Endothelial cell of umbilical vein (primary cell): Measurements from ENCODE around the gene C3orf80. TPM values are rescaled to one million over a fixed set of nuclear protein-coding genes. Genes with fewer than 3 reads are reported as not detected.

Experiments
- BruUV-seq: library from RNA; stranded (reverse); fragments of 400-500 nt; replicated peaks from 2 replicates; lab custom pipeline; 2021; lab: Mats Ljungman, UMichigan
- CTCF ChIA-PET: fragments of 300-600, 350-600 bp; sonication (Branson Sonifier 250); formaldehyde crosslinking; loops from one replicate; lab custom pipeline; 2021; ENCODE audit warnings: antibody characterized with exemption, inconsistent platforms; lab: Charles Lee
- POLR2A ChIA-PET: fragments of 300-600, 350-600 bp; sonication (Branson Sonifier 250); formaldehyde crosslinking; loops from one replicate; lab custom pipeline; 2021; ENCODE audit warnings: antibody characterized with exemption, inconsistent platforms; lab: Charles Lee
- DNase-seq: peaks from one replicate; pipeline ENCODE4 v3.0.0-alpha.2; 2011; ENCODE audit warnings: low read depth, low spot score
- FAIRE-seq: peaks from 2 replicates; lab custom pipeline; 2011; peaks lifted over from hg19 to GRCh38; lab: Jason Lieb, UNC
- H2AFZ ChIP-seq: 2 replicates; pipeline ENCODE4 v1.6.0; 2012; ENCODE audit warnings: low read depth, low read length, control low read depth, inconsistent platforms
- H3K27ac ChIP-seq: 2 replicates; pipeline ENCODE4 v1.5.1; 2011; ENCODE audit warnings: low read depth, mild to moderate bottlenecking, control low read depth, low read length, moderate library complexity; ENCODE audit not compliant: insufficient read depth
- H3K27me3 ChIP-seq, 2 experiments: 2 replicates each; pipeline versions ENCODE4 v1.6.0 to v1.6.1; 2011; ENCODE audit warnings: low read length in 2 of 2, mixed read lengths in 1 of 2; ENCODE audit not compliant: control insufficient read depth in 2 of 2, insufficient read depth in 2 of 2
- H3K36me3 ChIP-seq, 2 experiments: 2 replicates in 1 of 2; 3 replicates in 1 of 2; pipeline ENCODE4 v1.5.1; 2011; ENCODE audit warnings: low read length in 2 of 2, mild to moderate bottlenecking in 1 of 2, moderate library complexity in 1 of 2; ENCODE audit not compliant: control insufficient read depth in 2 of 2, insufficient read depth in 2 of 2; ENCODE audit errors: extremely low read depth in 1 of 2
- H3K4me1 ChIP-seq: 3 replicates; pipeline ENCODE4 v1.5.1; 2011; ENCODE audit warnings: mild to moderate bottlenecking, low read length; ENCODE audit not compliant: control insufficient read depth, insufficient read depth; ENCODE audit errors: extremely low read depth
- H3K4me2 ChIP-seq: 2 replicates; pipeline ENCODE4 v1.6.1; 2011; ENCODE audit warnings: low read length, control low read depth, mixed read lengths; ENCODE audit not compliant: insufficient read depth
- H3K4me3 ChIP-seq, 3 experiments: fragments of 200-600 bp in 1 of 3; sonication (generic), shearing (Covaris generic) in 1 of 3; replicated peaks in 1 of 3; 2 replicates each; pipeline ENCODE4 v1.5.1; 2011 to 2016; ENCODE audit warnings: control low read depth in 3 of 3, low read length in 3 of 3, mild to moderate bottlenecking in 2 of 3, inconsistent platforms in 1 of 3, low read depth in 1 of 3, moderate library complexity in 1 of 3; ENCODE audit not compliant: insufficient read depth in 1 of 3
- H3K79me2 ChIP-seq: 2 replicates; pipeline ENCODE4 v1.6.0; 2012; ENCODE audit warnings: low read length, inconsistent platforms; ENCODE audit not compliant: control insufficient read depth, insufficient read depth
- H3K9ac ChIP-seq: replicated peaks from 2 replicates; pipeline ENCODE3; 2011; ENCODE audit warnings: low read length, control low read depth; ENCODE audit not compliant: insufficient read depth; ENCODE audit errors: extremely low read depth
- H3K9me1 ChIP-seq: replicated peaks from 3 replicates; pipeline ENCODE4 v1.6.0; 2011; ENCODE audit warnings: mild to moderate bottlenecking, low read length; ENCODE audit not compliant: control insufficient read depth, insufficient read depth; ENCODE audit errors: extremely low read depth
- H3K9me3 ChIP-seq: replicated peaks from 2 replicates; pipeline ENCODE4 v1.5.1; 2012; ENCODE audit warnings: low read length, inconsistent platforms; ENCODE audit not compliant: control insufficient read depth, insufficient read depth
- H4K20me1 ChIP-seq: replicated peaks from 2 replicates; pipeline ENCODE3; 2011; ENCODE audit warnings: mild to moderate bottlenecking, low read length; ENCODE audit not compliant: control insufficient read depth, insufficient read depth; ENCODE audit errors: extremely low read depth
- CTCF ChIP-seq, 2 donors: IDR thresholded peaks; 1 replicate in 1 of 2; 2 replicates in 1 of 2; pipeline ENCODE4 v1.5.1; 2011; ENCODE audit warnings: low read length in 2 of 2, mild to moderate bottlenecking in 2 of 2, moderate library complexity in 2 of 2, control low read depth in 1 of 2, inconsistent platforms in 1 of 2, low read depth in 1 of 2; ENCODE audit not compliant: insufficient read depth in 1 of 2; ENCODE audit errors: extremely low read depth in 1 of 2
- EZH2 ChIP-seq: IDR thresholded peaks from 2 replicates; pipeline ENCODE4 v1.6.1; 2012; ENCODE audit warnings: borderline replicate concordance, low read depth, mild to moderate bottlenecking, moderate library complexity, low read length, inconsistent platforms; ENCODE audit not compliant: severe bottlenecking
- FOS ChIP-seq: IDR thresholded peaks from 2 replicates; pipeline ENCODE4 v1.6.1; 2011; ENCODE audit warnings: mild to moderate bottlenecking, low read length, moderate library complexity, borderline replicate concordance; ENCODE audit not compliant: insufficient read depth
- GATA2 ChIP-seq: IDR thresholded peaks from 2 replicates; pipeline ENCODE4 v1.7.0; 2011; ENCODE audit warnings: low read depth, mild to moderate bottlenecking, moderate library complexity, mixed read lengths, low read length; ENCODE audit not compliant: insufficient read length, insufficient read depth
- JUN ChIP-seq: IDR thresholded peaks from 2 replicates; pipeline ENCODE4 v1.6.1; 2011; ENCODE audit warnings: borderline replicate concordance, low read depth; ENCODE audit not compliant: insufficient read length, insufficient read depth
- MAX ChIP-seq: IDR thresholded peaks from 2 replicates; pipeline ENCODE4 v1.6.1; 2011; ENCODE audit not compliant: insufficient read depth, insufficient read length
- MYC ChIP-seq: IDR thresholded peaks from one replicate; pipeline ENCODE4 v1.6.1; 2011; ENCODE audit warnings: mild to moderate bottlenecking, low read depth, low read length
- POLR2A ChIP-seq: IDR thresholded peaks from 2 replicates; pipeline ENCODE4 v1.6.1; 2012; ENCODE audit warnings: low read depth, mild to moderate bottlenecking, control low read depth, low read length
- POLR2AphosphoS5 ChIP-seq: IDR thresholded peaks from 2 replicates; pipeline ENCODE4 v1.6.1; 2012; ENCODE audit warnings: low read depth, mild to moderate bottlenecking, control low read depth, low read length, moderate library complexity; ENCODE audit not compliant: insufficient read depth
- dilution Hi-C: fragments of 300-500 bp; cut with MboI; formaldehyde crosslinking; loops from one replicate; pipeline ENCODE4 v1.15.0; 2019; ENCODE audit warnings: low sequenced_read_pairs; ENCODE audit not compliant: extremely low pct_ligation_motif_present
- intact Hi-C: fragments of 100-400 bp; cut with micrococcal nuclease; formaldehyde crosslinking; loops from one replicate; pipeline ENCODE4 v1.10.0; 2022
- polyA plus RNA-seq, 4 experiments: library from polyadenylated mRNA; depleted of rRNA in 3 of 4; stranded (reverse) in 3 of 4; unstranded in 1 of 4; fragments of >200 nt; gene quantifications; 2 replicates each; pipeline versions ENCODE4 v1.2.1 to v1.2.3, GENCODE V29; 2011 to 2012; ENCODE audit warnings: missing spikeins in 1 of 4
- total RNA-seq: library from RNA; stranded (reverse); gene quantifications from 2 replicates; pipeline ENCODE4 v1.2.3, GENCODE V29; 2021

The C3orf80 gene
- total and polyA plus RNA-seq, 2 donors (not counting 3 experiments of a cell fraction or from before 2014, with no cell fraction given): 0.04 TPM; not detected in 1

GRCh38 chr3:160210799-160211221 lies 14.4 kb upstream of the C3orf80 start:
- Histone ChIP-seq H3K4me3 (no peak overlapping the region), H3K4me2 (no peak overlapping the region), H2AFZ (no peak overlapping the region), H3K9ac (no peak overlapping the region), H3K4me1 (no peaks in the 10 kb centered on the region), H3K27me3 (peaks cover 0 to 4% of the 10 kb centered on the region in 2 experiments), H4K20me1 (no peaks in the 10 kb centered on the region), H3K79me2 (no peaks in the 10 kb centered on the region), H3K36me3 (no peaks in the 10 kb centered on the region), H3K9me1 (no peaks in the 10 kb centered on the region), H3K27ac (no peak overlapping the region), H3K9me3 (no peaks in the 10 kb centered on the region)
- BruUV-seq: no TSS peak
- dilution Hi-C loops: loop anchor here (25.0 kb wide), 1 partner anchor 174 kb away; no protein-coding TSS in a partner anchor
- CTCF ChIA-PET: interaction anchor here (0.8 to 4.2 kb wide), 12 partner anchors 9 to 326 kb away, joined by 3 to 20 read pairs (median 4); partner anchors contain the start of gene C3orf80
- TF ChIP-seq JUN: no peak
- peak; percentile 61 for TF ChIP-seq FOS
- peak in 1 of 2 donors; percentile 22 for TF ChIP-seq CTCF (IDR thresholded peaks at IDR 0.05; ENCODE audit: extremely low read depth in 1 of 2, insufficient read depth in 1 of 2, low read depth in 1 of 2, low read length in 2 of 2)
- POLR2A ChIA-PET: no interaction called here
- DNase-seq (peak; percentile 33), FAIRE-seq (peak; percentile 73)
- intact Hi-C loops: loop anchor here (1.0 to 5.0 kb wide), 3 partner anchors 49 to 201 kb away; no protein-coding TSS in a partner anchor

- TF ChIP-seq MAX (no peak), FOS (no peak), EZH2 (no peak), JUN (no peak), POLR2AphosphoS5 (no peak), CTCF (IDR thresholded peaks at IDR 0.05; ENCODE audit: extremely low read depth in 1 of 2, insufficient read depth in 1 of 2, low read depth in 1 of 2, low read length in 2 of 2) (no peak), POLR2A (no peak), MYC (no peak), GATA2 (no peak)
- FAIRE-seq (no peak), DNase-seq (no peak)
- dilution Hi-C loops: loop anchor here (25.0 kb wide), 1 partner anchor 176 kb away; no protein-coding TSS in a partner anchor
- H3K4me2 ChIP-seq: no peak overlapping the region
- H3K27me3 ChIP-seq: peaks cover 0 to 4% of the 10 kb centered on the region in 2 experiments
- no peak overlapping the region for H3K9ac ChIP-seq
- CTCF ChIA-PET: interaction anchor here (1.1 to 4.2 kb wide), 2 partner anchors 50 to 162 kb away, joined by 4 to 20 read pairs; no protein-coding TSS in a partner anchor
- H3K4me1 ChIP-seq: no peaks in the 10 kb centered on the region
- no peak overlapping the region for H2AFZ ChIP-seq
- intact Hi-C loops: loop anchor here (5.0 kb wide), 2 partner anchors 51 to 199 kb away; no protein-coding TSS in a partner anchor
- H3K36me3 ChIP-seq: no peaks in the 10 kb centered on the region
- H4K20me1 ChIP-seq: no peaks in the 10 kb centered on the region
- H3K79me2 ChIP-seq: no peaks in the 10 kb centered on the region
- no TSS peak for BruUV-seq
- no peaks in the 10 kb centered on the region for H3K9me3 ChIP-seq
- no peak overlapping the region for H3K27ac ChIP-seq
- POLR2A ChIA-PET: no interaction called here
- H3K9me1 ChIP-seq: no peaks in the 10 kb centered on the region
- no peak overlapping the region for H3K4me3 ChIP-seq
Observed at GRCh38 chr3:160213191-160213590, 12.0 kb upstream of the C3orf80 start.
